Measurements from ENCODE around the gene CDKAL1.
"Not testable (repeated sequence)": the region's sequence is repeated elsewhere in the genome, so short reads cannot be mapped to it uniquely, and the experiment has no call there.

CDKAL1 gene

DNA sequence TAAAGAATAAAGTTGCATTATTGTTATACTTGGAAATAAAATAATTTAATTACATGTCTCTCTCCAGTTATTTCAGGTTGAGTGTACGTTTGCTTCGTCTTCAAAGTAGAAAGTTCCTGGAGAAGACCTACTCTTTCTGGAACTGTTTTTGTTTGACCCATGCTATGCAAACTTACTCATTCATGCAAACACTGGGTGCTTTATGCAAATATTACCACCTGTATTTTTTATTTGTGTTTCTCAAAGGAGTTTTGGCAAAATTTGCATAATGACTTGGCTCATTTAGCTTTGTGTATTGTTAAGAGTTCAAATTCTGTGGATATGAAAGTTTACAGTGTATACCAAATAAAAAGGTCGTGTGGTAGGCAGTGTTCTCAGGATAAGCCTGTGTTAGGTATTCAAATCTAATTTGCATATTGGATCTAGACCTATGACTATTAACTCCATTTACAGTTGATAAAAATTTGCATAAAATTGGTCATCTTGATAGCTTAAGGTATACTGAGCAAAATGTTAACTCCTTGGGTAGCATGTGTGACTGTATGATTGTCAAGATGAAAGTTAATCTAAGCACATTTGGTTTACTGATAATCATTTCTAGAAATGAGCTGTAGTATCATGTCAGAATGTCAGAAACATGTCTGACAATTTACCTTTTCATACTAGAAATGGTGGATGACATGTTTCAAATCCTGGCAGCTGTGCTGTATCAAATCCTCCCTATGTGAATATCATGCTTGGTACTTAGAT is 65.2 kb downstream of the CDKAL1 start:
- no peak for DNase-seq

DNA sequence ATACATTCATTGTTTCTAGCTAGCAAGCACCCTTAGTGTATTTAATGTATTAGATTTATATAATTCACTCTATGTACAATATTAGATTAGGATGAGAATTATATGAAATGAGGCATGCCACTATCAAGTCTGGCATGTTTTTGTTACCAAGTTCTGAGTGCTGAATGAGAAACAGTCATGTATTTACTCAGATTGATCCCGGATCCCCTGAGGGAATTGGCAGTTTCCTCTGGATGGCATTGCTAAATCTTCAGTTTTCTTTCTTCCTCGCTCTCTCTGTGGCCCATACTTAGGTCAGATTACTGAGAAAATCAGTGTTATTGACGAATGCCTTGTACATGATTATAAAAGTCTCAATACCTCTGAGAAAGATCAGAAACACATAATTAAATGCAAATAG is 66.6 kb downstream of the CDKAL1 start:
- DNase-seq, result no peak

DNA sequence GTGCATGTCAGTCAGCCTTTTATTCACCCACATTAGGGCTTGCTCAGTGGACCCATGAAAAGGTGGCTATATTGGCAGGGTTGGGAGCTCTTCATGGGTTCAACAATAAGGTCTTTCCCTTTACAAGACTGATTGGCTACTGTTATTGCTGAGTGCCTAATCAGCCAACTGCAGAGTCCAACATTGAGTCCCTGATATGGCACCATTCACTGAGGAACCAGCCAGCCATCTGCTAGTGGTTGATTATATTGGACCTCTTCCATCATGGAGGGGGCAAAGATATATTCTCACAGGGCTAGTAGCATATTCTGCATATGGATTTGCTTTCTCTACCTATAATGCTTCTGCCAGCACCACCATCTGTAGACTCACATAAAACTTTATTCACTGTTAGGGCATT is 69.9 kb downstream of the CDKAL1 start:
- DNase-seq, result peak; percentile 75

DNA sequence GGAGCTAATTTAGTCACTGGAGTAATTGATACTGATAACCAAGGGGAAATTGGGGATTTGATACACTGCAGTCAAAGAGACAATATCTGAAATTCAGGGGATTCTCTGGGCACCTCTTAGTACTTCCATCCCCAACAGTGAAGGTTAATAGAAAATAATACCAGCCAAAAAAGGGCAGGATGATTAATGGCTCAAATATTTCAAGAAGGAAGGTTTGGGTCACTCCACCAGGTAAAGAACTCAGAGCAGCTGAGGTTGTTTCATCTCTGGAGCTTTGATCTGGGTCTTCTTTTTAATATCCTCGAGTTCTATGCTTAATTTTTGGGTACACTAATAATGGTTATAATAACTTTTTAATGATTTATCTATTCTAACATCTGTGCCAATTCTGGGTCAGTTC is 70.8 kb downstream of the CDKAL1 start:
- DNase-seq, result no peak

DNA sequence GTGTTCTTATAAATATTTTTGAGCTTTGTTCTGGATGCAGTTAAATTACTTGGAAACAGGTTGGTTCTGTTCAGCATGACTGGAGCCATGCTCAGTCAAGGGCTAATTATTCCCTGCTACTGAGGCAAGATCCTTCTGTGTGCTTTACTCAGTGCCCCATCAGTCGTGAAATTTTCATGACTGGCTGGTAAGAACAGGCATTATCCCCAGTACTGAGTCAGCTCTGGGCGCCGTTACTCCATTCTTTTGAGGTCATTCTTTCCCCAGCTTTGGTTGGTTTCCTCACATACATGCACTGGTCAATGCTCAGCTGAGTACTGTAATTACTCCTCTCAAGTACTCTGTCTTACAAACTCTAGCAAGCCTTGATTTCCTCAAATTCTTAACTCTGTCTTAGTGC is 71.3 kb downstream of the CDKAL1 start:
- DNase-seq, result no peak

DNA sequence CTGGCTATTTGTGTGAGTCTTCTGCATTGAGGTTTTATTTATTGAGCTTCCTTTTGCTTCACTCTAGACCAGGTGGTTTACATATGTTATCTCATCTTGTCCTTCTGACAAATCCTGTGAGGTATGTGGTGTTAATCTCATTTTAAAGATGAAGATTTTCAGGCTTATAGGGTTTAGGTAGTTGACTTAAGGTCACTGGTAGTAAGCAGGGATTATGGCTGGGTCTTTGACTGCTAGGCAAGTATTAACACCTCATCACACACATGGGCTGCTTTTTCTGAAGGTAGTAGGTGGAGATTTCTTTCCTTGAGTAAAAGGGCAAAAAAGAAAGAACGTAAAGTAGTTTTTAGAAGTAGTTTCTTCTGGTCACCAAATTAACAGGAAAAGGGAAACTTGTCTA is 72.6 kb downstream of the CDKAL1 start:
- DNase-seq, result no peak

DNA sequence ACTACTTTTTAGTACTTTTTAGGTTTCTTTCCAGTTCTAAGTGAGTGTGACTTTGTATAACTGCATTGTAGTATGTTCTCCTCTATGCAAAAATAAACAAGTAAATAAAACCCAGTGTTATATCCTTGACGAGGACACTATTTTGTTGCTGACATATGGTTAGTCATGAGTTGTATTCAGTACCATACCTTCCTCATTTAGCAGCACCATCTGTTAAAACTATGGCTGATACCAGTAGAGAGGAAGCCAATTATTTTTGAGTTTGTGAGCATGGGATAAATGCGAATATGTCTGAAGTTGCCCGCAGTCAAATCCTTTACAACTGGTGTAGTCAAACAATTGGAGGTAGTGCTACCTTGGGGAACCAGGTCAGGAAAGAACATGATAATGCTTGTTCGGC is 74.1 kb downstream of the CDKAL1 start:
- no peak for DNase-seq

DNA sequence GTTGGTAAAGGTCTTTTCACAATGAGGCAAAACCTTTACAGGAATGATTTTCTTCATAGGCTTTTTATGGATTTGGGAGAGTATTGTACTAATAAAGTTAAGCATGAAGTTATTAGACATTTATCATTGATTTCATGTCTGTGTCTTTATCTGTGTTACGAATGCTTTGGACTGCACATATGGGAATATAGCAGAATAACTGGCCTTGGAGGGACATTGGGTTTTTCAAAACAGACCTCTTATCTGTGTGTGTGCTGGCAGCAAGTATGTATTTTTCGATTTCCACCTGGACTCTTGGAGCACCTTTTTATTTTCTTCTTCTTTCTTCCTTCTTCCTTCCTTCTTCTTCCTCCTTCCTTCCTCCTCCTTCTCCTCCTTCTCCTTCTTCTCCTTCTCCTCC is 74.6 kb downstream of the CDKAL1 start:
- no peak for DNase-seq

DNA sequence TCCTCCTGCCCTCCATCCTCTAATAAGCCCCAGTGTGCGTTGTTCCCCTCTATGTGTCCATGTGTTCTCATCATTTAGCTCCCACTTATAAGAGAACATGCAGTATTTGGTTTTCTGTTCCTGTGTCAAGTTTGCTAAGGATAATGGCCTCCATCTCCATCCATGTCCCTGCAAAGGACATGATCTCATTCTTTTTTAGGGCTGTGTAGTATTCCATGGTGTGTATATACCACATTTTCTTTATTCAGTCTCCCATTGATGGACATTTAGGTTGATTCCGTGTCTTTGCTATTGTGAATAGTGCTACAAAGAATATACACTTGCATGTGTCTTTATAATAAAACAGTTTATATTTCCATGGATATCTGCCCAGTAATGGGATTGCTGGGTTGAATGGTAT is 75.7 kb downstream of the CDKAL1 start:
- not testable (repeated sequence) for DNase-seq

DNA sequence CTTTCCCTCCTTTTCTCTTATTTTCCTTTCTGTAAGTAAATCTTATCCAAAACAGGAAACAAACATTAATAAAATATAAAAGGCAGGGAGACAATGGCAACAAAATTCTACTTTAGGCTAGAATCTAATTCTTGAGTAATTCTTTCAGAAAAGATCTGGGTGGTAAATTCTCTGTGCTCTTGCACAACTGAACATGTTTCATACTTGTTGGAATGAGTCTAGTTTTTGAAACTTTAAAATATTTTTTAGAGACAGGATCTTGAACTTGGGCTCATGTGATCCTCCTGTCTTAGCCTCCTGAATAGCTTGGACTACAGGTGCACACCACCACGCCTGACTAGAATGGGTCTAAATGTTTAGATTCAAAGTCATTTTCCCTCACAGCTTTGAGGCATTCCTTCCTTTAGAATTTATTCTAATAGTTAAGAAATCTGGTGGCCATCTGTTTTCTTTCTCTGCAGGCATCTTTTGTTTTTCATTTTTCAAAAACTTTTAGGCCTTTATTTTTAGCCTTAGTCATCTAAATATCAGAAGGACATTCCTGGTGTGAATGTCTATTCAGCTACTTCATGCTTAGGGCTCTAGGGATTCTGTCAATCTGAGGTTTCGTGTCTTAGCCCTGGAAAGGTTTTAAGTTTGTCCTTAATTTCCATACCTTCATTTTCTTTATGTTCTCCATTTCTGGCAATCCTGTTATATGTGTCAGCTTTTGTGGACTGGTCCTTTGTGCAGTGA is 76.5 kb downstream of the CDKAL1 start:
- no peak for DNase-seq

DNA sequence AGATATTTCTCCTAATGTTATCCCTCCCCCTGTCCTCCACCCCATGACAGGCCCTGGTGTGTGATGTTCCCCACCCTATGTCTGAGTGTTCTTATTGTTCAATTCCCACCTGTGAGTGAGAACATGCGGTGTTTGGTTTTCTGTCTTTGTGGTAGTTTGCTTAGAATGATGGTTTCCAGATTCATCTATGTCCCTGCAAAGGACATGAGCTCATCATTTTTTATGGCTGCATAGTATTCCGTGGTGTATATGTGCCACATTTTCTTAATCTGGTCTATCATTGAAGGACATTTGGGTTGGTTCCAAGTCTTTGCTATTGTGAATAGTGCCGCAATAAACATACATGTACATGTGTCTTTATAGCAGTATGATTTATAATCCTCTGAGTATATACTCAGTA is 83.3 kb downstream of the CDKAL1 start:
- not testable (repeated sequence) for DNase-seq

DNA sequence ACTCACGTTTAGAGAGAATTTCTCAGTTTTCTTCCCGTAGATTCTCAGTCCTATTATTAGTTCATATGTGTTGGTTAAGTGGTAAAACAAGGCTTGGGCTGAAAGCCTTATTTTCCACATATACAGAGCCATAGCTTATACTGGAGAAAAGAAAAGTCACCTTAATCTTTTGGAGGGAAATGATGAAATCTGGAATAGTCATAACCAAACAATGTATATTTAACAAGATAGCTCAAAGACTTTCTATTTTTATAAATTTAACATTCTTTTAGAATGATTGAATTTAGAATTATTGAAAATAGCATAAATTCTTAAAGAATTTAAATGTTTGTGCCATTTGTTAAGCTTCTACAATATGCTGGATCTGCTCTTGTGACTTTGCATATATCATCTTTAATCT is 85.8 kb downstream of the CDKAL1 start:
- DNase-seq, result no peak

DNA sequence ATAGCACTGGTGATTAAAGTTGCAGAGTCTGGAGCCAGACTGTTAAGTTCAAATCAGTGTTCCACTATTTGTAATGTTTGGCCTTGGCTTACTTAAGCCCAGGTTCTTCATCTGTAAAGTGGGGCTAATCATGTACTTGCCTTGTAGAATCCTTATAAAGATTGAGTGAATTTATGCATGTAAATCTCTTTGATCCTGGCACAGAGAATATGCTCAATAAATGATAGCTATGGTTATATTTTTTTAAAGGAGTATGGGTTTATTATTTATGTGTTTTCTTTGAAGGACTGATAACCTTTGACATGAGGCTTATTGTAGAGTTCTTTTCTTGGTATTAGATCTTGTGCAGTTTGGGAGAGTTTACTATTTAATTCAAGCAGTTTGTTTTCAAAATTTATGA is 89.5 kb downstream of the CDKAL1 start:
- DNase-seq, result no peak

DNA sequence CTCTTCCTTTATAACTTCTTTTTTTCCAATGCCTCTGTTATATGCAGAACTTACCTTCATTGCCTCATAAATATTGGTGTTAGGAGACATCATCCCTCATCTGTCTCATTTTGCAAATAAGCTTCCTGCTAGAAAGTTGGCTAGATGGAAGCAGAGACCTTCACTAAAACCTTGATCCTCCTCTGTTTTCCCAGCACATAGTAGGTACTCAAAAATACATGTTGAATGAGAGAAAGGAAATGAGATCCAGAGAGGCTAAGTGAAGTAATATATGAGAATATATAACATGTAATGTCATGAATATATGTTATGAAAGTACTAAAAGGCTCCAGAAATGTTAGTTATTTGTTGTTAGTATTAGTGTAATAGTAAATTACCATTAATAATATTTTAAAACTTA is 91.9 kb downstream of the CDKAL1 start:
- no peak for DNase-seq

DNA sequence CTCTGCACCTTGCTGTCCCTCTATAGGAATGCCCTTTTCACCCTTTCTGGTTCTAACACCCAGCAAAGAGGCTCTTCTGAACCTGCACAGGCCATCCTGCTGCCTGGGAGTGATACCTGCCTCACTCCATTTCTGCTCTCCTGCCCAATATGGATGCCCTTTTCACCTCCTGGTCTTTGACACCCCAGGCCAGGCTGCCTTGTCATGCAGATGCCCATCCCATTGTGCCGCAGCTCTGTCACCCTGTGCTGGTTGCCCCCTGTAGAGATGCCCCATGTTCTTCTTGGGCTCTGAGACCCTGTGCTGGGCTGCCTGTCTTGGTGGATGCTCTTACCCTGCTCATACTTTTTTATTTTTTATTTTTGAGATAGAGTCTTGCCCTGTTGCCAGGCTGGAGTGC is 95.3 kb downstream of the CDKAL1 start:
- DNase-seq, result no peak

DNA sequence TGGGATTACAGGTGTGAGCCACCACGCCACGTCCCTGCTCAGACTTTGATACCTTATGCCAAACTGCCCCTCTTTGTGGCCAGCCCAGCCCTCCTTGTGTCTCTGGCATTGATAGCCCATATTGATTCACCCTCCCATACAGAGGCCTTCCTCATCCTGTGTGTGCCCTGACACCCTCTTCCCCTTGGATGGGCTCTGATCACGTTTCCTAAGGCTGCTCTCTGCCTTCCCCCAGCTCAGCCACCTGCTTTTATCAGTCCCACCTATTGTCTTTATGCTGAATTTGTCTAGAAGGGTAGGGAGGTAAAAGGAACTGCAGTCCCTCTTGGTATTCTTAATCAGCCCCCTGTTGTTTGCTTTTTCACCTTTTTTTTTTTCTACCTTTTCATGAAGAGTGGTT is 95.9 kb downstream of the CDKAL1 start:
- DNase-seq, result no peak

DNA sequence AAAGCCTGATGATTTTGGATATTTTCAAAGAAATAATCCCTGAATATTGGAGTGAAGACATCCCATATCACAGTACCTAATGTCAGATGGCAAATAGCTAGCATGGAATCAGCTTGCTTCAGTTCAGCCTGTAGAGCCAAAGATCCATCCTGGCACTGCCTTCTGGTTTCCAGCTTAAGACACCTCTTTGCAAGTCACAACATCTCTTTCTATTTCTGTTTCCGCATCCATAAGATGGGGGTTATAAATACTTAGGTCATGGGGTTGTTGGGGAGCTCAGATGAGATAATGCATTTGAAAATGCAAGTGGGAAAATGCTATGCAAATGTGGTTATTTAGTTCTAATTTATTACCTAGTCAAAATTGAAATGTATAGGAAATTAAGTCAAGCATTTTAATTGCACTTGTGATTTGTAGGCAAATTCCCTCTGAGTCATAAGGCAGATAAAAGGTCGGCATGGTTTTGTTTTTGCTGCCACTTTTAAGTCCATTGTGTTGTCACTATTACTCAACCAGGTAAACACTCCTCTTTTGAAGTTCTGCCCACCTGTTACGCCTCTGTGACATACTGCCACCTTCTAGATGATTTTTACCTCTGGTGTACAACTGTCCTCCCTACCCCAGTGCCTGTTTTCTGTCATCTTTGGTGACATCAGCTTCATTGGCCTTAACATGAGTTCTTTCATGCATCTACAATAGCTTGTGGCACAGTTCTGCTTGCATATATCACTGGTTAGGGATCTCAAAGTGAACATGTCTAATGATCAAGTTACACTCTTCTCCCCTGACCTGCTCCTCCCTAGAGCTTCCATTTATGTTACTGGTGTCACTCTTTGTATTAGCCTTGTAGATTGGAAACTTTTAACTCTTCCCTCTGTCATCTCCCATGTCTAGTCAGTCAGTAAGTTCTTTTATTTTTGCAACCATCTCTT is 96.6 kb downstream of the CDKAL1 start:
- DNase-seq, result no peak

DNA sequence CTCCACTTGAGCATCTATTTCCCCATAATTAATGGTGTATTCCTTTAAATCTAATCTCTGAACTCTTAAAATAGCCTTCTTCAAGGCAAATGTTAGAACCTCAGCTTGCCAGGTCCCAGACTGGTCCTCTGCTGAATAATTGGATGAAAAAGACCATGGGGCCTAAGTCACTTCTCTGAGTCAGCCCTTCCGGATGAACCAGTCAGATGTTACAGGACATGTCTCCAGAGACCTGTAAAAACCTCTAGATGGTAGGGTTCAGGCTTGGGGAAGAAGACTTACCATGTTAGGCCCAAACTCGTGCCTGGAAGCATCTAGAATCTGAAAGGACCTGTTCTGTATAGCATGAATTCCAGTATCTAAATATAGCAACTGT is 97.3 kb downstream of the CDKAL1 start:
- no peak for DNase-seq

DNA sequence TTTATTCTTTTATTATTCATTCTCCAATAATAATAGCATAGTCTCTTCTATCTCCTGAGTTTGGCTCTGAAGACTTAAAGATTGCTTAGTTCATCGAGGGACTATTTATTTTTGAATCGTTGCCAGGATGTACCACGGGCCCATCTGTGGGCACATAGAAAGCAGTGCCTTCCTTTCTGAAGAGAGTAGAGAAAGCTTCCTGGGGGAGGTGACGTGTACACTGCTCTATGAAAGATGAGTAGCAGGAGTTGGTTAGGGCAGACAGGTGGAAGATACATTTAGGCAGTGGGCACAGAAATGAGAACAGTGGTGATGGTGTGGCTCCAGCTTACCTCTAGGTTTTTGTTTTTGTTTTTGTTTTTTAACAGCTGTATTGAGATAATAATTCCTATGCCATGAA is 98.4 kb downstream of the CDKAL1 start:
- no peak for DNase-seq

DNA sequence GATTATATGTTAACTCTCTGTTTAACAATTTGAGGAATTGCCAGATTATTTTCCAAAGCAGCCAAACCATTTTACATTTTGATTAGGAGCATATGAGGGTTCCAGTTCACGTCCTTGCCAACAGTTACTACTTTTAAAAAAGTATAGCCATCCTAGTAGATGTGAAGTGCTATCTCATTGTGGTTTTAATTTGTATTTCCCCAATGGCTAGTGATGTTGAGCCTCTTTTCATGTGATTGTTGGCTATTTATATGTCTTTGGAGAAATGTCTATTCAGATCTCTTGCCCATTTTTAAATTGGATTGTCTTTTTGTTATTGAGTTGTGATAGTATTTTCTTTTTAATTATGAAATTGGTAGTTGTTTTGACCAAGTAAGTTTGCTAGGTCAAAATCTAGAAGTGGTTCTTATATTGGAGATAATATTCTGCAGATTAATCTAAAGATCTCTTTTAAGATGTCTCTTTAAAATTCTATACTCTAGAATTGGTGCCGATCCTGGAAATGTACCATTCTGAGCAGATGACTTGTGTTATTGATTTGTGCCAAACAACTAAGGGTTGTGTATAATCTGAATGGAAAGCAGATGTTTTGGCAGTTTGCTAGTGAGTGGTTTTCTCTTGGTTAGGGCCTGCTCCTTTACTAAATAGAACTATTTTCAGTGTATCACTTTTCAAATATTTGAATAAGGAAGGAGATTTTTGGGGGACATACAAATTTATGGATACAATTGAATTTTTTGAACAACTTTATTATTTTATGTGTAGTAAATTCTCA is 99.5 kb downstream of the CDKAL1 start:
- peak; percentile 20 for DNase-seq

DNA sequence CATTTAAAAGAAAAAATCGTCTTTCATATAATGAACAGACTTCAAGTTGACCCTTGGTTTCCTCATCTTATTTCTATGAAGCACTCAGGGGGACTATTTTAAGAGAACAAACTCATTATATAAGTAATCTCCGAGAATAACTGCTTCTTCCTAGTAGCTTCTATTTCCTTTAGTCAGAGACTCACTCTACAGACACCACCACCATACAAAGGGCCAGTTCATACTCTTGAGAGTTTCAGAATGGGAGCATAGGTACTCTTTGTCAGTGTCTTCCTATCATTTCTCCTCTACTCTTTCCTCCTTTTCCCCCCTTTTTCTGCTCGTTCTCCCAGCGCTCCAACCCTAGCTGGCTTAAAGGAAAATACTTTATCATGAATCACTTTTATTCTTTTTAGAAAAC is 104.9 kb downstream of the CDKAL1 start:
- no peak for DNase-seq

DNA sequence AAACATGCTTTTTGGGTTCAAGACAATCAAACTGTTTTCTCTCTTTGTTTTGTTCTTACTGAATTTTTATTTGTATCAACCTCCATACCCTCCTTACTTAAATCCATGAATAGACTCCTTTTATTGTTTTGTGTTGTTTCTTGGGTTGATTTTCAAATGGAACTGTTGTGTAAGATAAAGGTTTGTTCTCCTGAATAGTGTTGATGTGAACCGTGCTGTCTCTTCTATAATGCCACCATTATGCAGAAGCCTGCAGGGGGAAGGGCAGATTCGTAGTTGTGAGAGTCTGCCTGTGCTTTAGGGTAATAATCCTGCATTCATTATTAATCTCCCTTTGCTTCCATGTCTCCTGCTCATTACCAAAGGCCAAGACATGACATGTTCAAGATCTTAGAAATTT is 105.9 kb downstream of the CDKAL1 start:
- no peak for DNase-seq

DNA sequence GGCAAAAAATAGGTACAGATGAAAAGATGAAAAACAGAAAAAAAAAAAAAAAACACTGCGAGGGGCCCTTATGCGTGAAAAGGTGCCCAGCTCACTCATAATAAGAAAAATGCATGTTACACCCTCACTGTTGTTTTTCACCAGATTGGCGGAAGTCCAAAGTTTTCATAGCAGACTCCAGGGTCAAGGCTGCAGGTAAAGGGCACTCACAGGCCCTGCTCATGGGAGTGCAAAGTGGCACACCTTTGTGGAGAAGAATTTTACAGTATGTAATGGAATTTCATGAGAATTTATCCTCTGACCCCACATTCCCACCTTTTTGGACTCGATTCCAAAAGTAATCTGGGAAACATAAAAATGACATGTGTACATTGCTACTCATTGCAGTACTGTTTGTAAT is 108.2 kb downstream of the CDKAL1 start:
- DNase-seq, result no peak
